Neural cell (in vitro differentiated cells): ENCODE data around the gene CSKMT. TPM values are rescaled to one million over a fixed set of nuclear protein-coding genes. Genes with fewer than 3 reads are reported as not detected.

Experiments used
- H2AFZ ChIP-seq: fragments of 200-600, 300-800 bp; sonication (generic), shearing (Covaris generic); 2 replicates; pipeline ENCODE4 v1.6.0; 2014; ENCODE audit warnings: low read depth, mild to moderate bottlenecking, antibody characterized with exemption, low read length, moderate library complexity
- H3F3A ChIP-seq: fragments of 200-600 bp; shearing (Covaris generic); 2 replicates; pipeline ENCODE4 v1.6.1; 2016; ENCODE audit warnings: mild to moderate bottlenecking, moderate library complexity, mixed read lengths, antibody characterized with exemption, low read length; ENCODE audit not compliant: insufficient read depth, poor library complexity, severe bottlenecking
- H3K27ac ChIP-seq: fragments of 200-600, 300-800 bp; sonication (generic), shearing (Covaris generic); 2 replicates; pipeline ENCODE4 v1.5.1; 2014; ENCODE audit warnings: mild to moderate bottlenecking, low read length, moderate library complexity
- H3K27me3 ChIP-seq: fragments of 300-800, 200-600 bp; sonication (generic), shearing (Covaris generic); 2 replicates; pipeline ENCODE4 v1.6.0; 2014; ENCODE audit warnings: mild to moderate bottlenecking, low read depth, low read length, moderate library complexity; ENCODE audit not compliant: insufficient read depth
- H3K36me3 ChIP-seq: fragments of 300-800, 200-600 bp; sonication (generic), shearing (Covaris generic); 2 replicates; pipeline ENCODE4 v1.5.1; 2014; ENCODE audit warnings: mild to moderate bottlenecking, antibody characterized with exemption, low read length, moderate library complexity; ENCODE audit not compliant: insufficient read depth
- H3K4me2 ChIP-seq: fragments of 300-800, 200-600 bp; sonication (generic), shearing (Covaris generic); 2 replicates; pipeline ENCODE4 v1.6.0; 2014; ENCODE audit warnings: mild to moderate bottlenecking, low read length
- H3K4me3 ChIP-seq: fragments of 300-800, 200-600 bp; sonication (generic), shearing (Covaris generic); 2 replicates; pipeline ENCODE4 v1.5.1; 2014; ENCODE audit warnings: mild to moderate bottlenecking, low read length, moderate library complexity
- H3K79me2 ChIP-seq: fragments of 200-600 bp; shearing (Covaris generic); replicated peaks from 2 replicates; pipeline ENCODE4 v1.6.0; 2014; ENCODE audit warnings: mild to moderate bottlenecking, low read length, moderate library complexity; ENCODE audit not compliant: insufficient read depth
- H3K9ac ChIP-seq: fragments of 300-800, 200-600 bp; sonication (generic), shearing (Covaris generic); 2 replicates; pipeline ENCODE4 v1.6.1; 2016; ENCODE audit warnings: mild to moderate bottlenecking, low read length, mixed read lengths
- H3K9me2 ChIP-seq: fragments of 200-600 bp; shearing (Covaris generic); 2 replicates; pipeline ENCODE4 v1.6.1; 2016; ENCODE audit warnings: mild to moderate bottlenecking, low read length, mixed read lengths; ENCODE audit not compliant: insufficient read depth
- H3K9me3 ChIP-seq: fragments of 200-600, 300-800 bp; sonication (generic), shearing (Covaris generic); 2 replicates; pipeline ENCODE4 v1.6.1; 2016; ENCODE audit warnings: mild to moderate bottlenecking, mixed run types, low read length, moderate library complexity, mixed read lengths
- H4K20me1 ChIP-seq: fragments of 200-600 bp; shearing (Covaris generic); 2 replicates; pipeline ENCODE4 v1.6.1; 2016; ENCODE audit warnings: mild to moderate bottlenecking, mixed run types; ENCODE audit not compliant: insufficient read depth
- CTCF ChIP-seq: fragments of 450-650 bp; IDR thresholded peaks from 2 replicates; pipeline ENCODE4 v1.5.1; 2014; ENCODE audit warnings: antibody characterized with exemption, mild to moderate bottlenecking, moderate library complexity; ENCODE audit not compliant: poor library complexity, severe bottlenecking
- EP300 ChIP-seq: fragments of 450-650 bp; conservative IDR thresholded peaks from 2 replicates; pipeline ENCODE4 v1.6.1; 2014; ENCODE audit warnings: antibody characterized with exemption, mild to moderate bottlenecking, moderate library complexity; ENCODE audit not compliant: poor library complexity, severe bottlenecking
- EZH2 ChIP-seq: fragments of 200-600, 300-800 bp; shearing (Covaris generic), sonication (generic); IDR thresholded peaks from 2 replicates; pipeline ENCODE4 v1.6.1; 2014; ENCODE audit warnings: antibody characterized with exemption, low read length, borderline replicate concordance, mild to moderate bottlenecking; ENCODE audit not compliant: insufficient read depth, poor library complexity, severe bottlenecking
- MXI1 ChIP-seq: fragments of 450-650 bp; conservative IDR thresholded peaks from 2 replicates; pipeline ENCODE4 v1.6.1; 2014; ENCODE audit warnings: antibody characterized with exemption, mild to moderate bottlenecking; ENCODE audit not compliant: poor library complexity, severe bottlenecking
- POLR2AphosphoS5 ChIP-seq: IDR thresholded peaks from 2 replicates; pipeline ENCODE4 v1.6.1; 2012
- RAD21 ChIP-seq: fragments of 450-650 bp; conservative IDR thresholded peaks from 2 replicates; pipeline ENCODE4 v1.6.1; 2014; ENCODE audit warnings: antibody characterized with exemption, mild to moderate bottlenecking, moderate library complexity
- REST ChIP-seq: IDR thresholded peaks from 2 replicates; pipeline ENCODE4 v1.6.1; 2012; ENCODE audit warnings: borderline replicate concordance
- SMC3 ChIP-seq: fragments of 450-650 bp; conservative IDR thresholded peaks from 2 replicates; pipeline ENCODE4 v1.6.1; 2014; ENCODE audit warnings: antibody characterized with exemption, mild to moderate bottlenecking, moderate library complexity; ENCODE audit not compliant: poor library complexity
- TAF1 ChIP-seq: IDR thresholded peaks from 2 replicates; pipeline ENCODE4 v1.6.1; 2012; ENCODE audit warnings: low read depth
- polyA plus RNA-seq: library from polyadenylated mRNA; depleted of rRNA; stranded (reverse); fragments of >200 nt; gene quantifications from 2 replicates; pipeline ENCODE4 v1.2.3, GENCODE V29; 2014

Gene CSKMT
- polyA plus RNA-seq, 1 donor from 2014 or later, result 16.0 TPM

GRCh38 chr11:62687508-62688396 lies 22.6 kb downstream of the CSKMT start:
- no peak for TF ChIP-seq CTCF
- no peak for TF ChIP-seq POLR2AphosphoS5
- TF ChIP-seq EP300, result no peak
- no peak for TF ChIP-seq TAF1
- TF ChIP-seq REST, result no peak
- no peak for TF ChIP-seq MXI1
- TF ChIP-seq EZH2, result no peak
- no peak for TF ChIP-seq RAD21
- TF ChIP-seq SMC3, result no peak
- H3K27me3 ChIP-seq, result no peaks in the 10 kb centered on the region
- H2AFZ ChIP-seq, result no peak overlapping the region
- H3K79me2 ChIP-seq, result no peaks in the 10 kb centered on the region
- H3K9me3 ChIP-seq, result no peaks in the 10 kb centered on the region
- H3K9me2 ChIP-seq, result no peaks in the 10 kb centered on the region
- H3F3A ChIP-seq, result no peaks in the 10 kb centered on the region
- no peak overlapping the region for H3K9ac ChIP-seq
- H4K20me1 ChIP-seq, result no peaks in the 10 kb centered on the region
- H3K27ac ChIP-seq, result no peak overlapping the region
- no peak overlapping the region for H3K4me2 ChIP-seq
- H3K4me3 ChIP-seq, result no peak overlapping the region
- H3K36me3 ChIP-seq, result no peaks in the 10 kb centered on the region

DNA sequence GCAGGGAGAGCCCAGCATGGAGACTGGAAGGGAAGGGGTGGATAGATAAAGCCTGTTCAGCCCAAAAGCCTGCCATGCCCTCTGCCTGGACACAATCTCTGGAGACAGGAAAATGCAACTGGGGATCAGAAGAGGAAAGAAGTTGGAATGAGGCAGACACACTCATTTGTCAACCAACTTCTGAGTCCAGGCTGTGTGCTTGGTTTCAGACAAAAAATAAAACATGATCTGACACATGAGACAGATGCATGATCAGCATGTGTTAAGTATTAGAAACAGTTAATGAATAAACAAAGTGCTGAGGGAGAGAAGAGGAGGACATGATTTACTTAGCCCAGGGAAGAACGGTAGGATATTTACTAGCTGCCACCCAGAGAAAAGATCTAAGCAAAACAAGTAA lies 23.4 kb downstream of the CSKMT start:
- H3F3A ChIP-seq, result no peaks in the 10 kb centered on the region
- TF ChIP-seq EP300 (no peak), TAF1 (no peak), REST (no peak), MXI1 (no peak)
- H3K27me3 ChIP-seq, result no peaks in the 10 kb centered on the region
- H3K9ac ChIP-seq, result no peak overlapping the region
- H3K4me3 ChIP-seq, result no peak overlapping the region
- no peaks in the 10 kb centered on the region for H3K36me3 ChIP-seq
- H4K20me1 ChIP-seq, result no peaks in the 10 kb centered on the region
- no peak overlapping the region for H3K4me2 ChIP-seq
- no peak overlapping the region for H3K27ac ChIP-seq
- H3K79me2 ChIP-seq, result no peaks in the 10 kb centered on the region
- H2AFZ ChIP-seq, result no peak overlapping the region
- H3K9me3 ChIP-seq, result no peaks in the 10 kb centered on the region
- no peaks in the 10 kb centered on the region for H3K9me2 ChIP-seq
